ENCODE data around the gene GBP6.
"Not testable (repeated sequence)": the region's sequence is repeated elsewhere in the genome, so short reads cannot be mapped to it uniquely, and the experiment has no call there.

The GBP6 gene

DNA sequence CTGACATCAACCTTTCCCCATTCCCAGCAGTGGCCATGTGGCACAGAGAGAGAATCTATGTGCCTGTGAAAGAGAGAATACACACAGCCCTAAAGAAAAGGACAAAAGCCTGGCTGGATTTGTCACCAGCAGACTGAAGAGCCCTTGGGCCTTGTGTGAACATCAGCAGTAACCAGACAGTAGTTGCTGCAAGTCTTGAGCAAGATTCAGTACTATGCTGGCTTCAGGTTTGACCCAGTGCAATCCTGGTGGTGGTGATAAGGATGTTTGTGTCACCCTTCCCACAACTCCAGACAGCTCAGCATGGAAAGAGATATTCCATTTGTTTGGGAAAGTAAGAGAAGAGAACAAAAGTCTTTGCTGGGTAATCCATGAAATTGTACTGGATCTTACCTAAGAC is 28.4 kb upstream of the GBP6 start:
- no peak overlapping the region for H2AFZ ChIP-seq
- no peak overlapping the region for H3K9ac ChIP-seq
- H3K9me3 ChIP-seq (ENCODE audit: control insufficient read depth, low read length), result no peaks in the 10 kb centered on the region
- no peak overlapping the region for H3K27ac ChIP-seq
- TF ChIP-seq CTCF (IDR thresholded peaks at IDR 0.05), result no peak
- H3K27me3 ChIP-seq (ENCODE audit: control insufficient read depth, insufficient read depth, low read length), result no peaks in the 10 kb centered on the region
- no peaks in the 10 kb centered on the region for H3K79me2 ChIP-seq
- H3K4me3 ChIP-seq (ENCODE audit: low read depth, low read length), result no peak overlapping the region
- H3K4me2 ChIP-seq (ENCODE audit: low read length), result no peak overlapping the region
- H3K36me3 ChIP-seq (ENCODE audit: control insufficient read depth, insufficient read depth, low read length), result no peaks in the 10 kb centered on the region
- peaks cover 10% of the 10 kb centered on the region for H3K4me1 ChIP-seq

GRCh38 chr1:89337903-89338302 is 26.0 kb upstream of the GBP6 start:
- H3K9me3 ChIP-seq (ENCODE audit: control insufficient read depth, low read length), result no peaks in the 10 kb centered on the region
- TF ChIP-seq CTCF (IDR thresholded peaks at IDR 0.05), result no peak
- no peak overlapping the region for H3K4me3 ChIP-seq (ENCODE audit: low read depth, low read length)

DNA sequence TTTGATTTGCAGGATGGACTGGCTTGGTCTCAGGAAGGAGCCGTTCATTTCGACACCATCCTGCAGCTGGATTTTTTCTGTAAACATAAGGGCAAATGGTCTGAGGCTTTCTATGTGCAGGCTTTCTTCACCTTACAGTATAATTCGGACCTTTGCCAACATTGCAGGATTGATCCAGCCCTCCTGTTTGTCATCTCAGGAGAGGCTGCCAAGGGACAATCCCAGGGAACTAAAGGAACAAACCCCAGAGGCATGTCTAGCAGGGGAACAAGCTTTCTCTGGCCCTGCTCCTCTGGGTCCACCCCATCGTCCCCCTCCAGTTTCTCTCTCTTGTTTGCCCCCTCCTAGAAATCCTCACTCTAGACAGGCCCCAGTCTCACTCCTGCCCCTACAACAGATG is 24.8 kb upstream of the GBP6 start:
- no peak overlapping the region for H3K9ac ChIP-seq
- no peak for TF ChIP-seq CTCF (IDR thresholded peaks at IDR 0.05)
- H3K4me2 ChIP-seq (ENCODE audit: low read length), result no peak overlapping the region
- no peaks in the 10 kb centered on the region for H3K79me2 ChIP-seq
- no peaks in the 10 kb centered on the region for H3K36me3 ChIP-seq (ENCODE audit: control insufficient read depth, insufficient read depth, low read length)
- no peaks in the 10 kb centered on the region for H3K27me3 ChIP-seq (ENCODE audit: control insufficient read depth, insufficient read depth, low read length)
- H3K4me3 ChIP-seq (ENCODE audit: low read depth, low read length), result no peak overlapping the region
- H3K27ac ChIP-seq, result no peak overlapping the region
- peaks cover 2% of the 10 kb centered on the region for H3K4me1 ChIP-seq
- no peaks in the 10 kb centered on the region for H3K9me3 ChIP-seq (ENCODE audit: control insufficient read depth, low read length)
- no peak overlapping the region for H2AFZ ChIP-seq

More at GRCh38 chr1:89337903-89338302, 26.0 kb upstream of the GBP6 start:
- H3K79me2 ChIP-seq, result no peaks in the 10 kb centered on the region
- H3K27ac ChIP-seq, result no peak overlapping the region
- H2AFZ ChIP-seq, result no peak overlapping the region
- no peak overlapping the region for H3K9ac ChIP-seq
- no peak overlapping the region for H3K4me2 ChIP-seq (ENCODE audit: low read length)
- H3K27me3 ChIP-seq (ENCODE audit: control insufficient read depth, insufficient read depth, low read length), result no peaks in the 10 kb centered on the region
- peaks cover 4% of the 10 kb centered on the region for H3K4me1 ChIP-seq
- H3K36me3 ChIP-seq (ENCODE audit: control insufficient read depth, insufficient read depth, low read length), result no peaks in the 10 kb centered on the region

DNA sequence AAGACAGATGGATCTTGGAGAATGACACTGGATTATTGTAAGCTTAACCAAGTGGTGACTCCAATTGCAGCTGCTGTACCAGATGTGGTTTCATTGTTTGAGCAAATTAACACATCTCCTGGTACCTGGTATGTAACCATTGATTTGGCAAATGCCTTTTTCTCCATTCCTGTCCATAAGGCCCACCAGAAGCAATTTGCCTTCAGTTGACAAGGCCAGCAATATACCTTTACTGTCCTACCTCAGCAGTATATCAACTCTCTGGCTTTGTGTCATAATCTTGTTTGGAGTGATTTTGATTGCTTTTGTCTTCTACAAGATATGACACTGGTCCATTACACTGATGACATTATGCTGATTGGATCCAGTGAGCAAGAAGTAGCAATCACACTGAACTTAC is 18.4 kb upstream of the GBP6 start:
- not testable (repeated sequence) for H3K4me2 ChIP-seq (ENCODE audit: low read length)

DNA sequence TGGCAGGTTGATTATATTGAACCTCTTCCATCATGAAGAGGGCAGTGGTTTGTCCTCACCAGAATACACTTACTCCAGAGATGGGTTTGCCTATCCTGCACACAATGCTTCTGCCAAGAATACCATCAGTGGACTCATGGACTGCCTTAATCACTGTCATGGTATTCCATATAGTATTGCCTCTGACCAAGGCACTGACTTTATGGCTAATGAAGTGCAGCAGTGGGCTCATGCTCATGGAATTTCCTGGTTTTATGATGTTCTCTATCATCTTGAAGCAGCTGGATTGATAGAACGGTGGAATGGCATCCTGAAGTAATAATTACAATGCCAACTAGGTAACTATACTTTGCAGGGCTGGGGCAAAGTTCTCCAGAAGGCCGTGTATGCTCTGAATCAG is 16.6 kb upstream of the GBP6 start:
- no peaks in the 10 kb centered on the region for H3K9me3 ChIP-seq (ENCODE audit: control insufficient read depth, low read length)
- no peak overlapping the region for H3K27ac ChIP-seq
- H3K79me2 ChIP-seq, result no peaks in the 10 kb centered on the region
- H3K27me3 ChIP-seq (ENCODE audit: control insufficient read depth, insufficient read depth, low read length), result no peaks in the 10 kb centered on the region
- H3K36me3 ChIP-seq (ENCODE audit: control insufficient read depth, insufficient read depth, low read length), result no peaks in the 10 kb centered on the region
- H3K4me1 ChIP-seq, result no peaks in the 10 kb centered on the region
- no peak overlapping the region for H3K4me2 ChIP-seq (ENCODE audit: low read length)
- no peak for TF ChIP-seq CTCF (IDR thresholded peaks at IDR 0.05)
- H2AFZ ChIP-seq, result no peak overlapping the region
- H3K4me3 ChIP-seq (ENCODE audit: low read depth, low read length), result no peak overlapping the region
- H3K9ac ChIP-seq, result no peak overlapping the region

More for the DNA sequence above, 18.4 kb upstream of the GBP6 start:
- H3K27me3 ChIP-seq (ENCODE audit: control insufficient read depth, insufficient read depth, low read length); H3K36me3 ChIP-seq (ENCODE audit: control insufficient read depth, insufficient read depth, low read length); H3K27ac ChIP-seq; H3K9ac ChIP-seq; H3K4me1 ChIP-seq; H3K9me3 ChIP-seq (ENCODE audit: control insufficient read depth, low read length); H3K79me2 ChIP-seq; H2AFZ ChIP-seq; H3K4me3 ChIP-seq (ENCODE audit: low read depth, low read length): not testable (repeated sequence)
